ENCODE data around the gene SUMO1.

DNA sequence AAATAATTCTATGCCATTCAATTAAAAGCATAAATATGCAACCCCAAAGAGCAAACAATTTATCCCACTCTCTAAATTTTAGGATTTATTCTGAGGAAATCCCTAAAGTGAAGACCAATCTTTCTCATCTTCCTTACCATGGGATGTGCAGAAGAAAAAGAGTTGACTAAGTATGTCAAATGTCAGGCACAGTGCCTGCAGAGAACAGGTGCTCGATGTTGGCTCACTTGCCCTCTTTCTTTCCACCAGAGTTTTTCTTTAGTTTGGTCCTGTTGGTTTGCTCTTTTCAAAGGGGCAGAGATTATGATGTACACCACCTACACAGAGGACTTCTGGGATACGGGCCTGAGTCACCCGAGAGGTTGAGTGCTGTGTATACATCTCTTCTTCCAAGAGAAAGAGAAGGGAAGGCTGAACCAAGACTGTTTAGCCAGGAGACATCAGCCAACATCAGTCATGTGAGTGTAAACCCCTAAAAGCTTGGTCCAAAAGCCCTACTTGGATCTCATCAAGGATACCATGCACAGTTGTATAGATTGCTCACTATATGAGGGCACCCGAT, 51.7 kb downstream of the SUMO1 start:
- TF ChIP-seq CTCF (IDR thresholded peaks at IDR 0.05) (no peak), POLR2A (IDR thresholded peaks at IDR 0.05) (no peak)

All from lower leg skin (tissue), 3 donors.